Measurements from ENCODE around the gene KRTAP10-1.
"Not testable (repeated sequence)": the region's sequence is repeated elsewhere in the genome, so short reads cannot be mapped to it uniquely, and the experiment has no call there.

KRTAP10-1 gene

GRCh38 chr21:44569861-44570517, 30.0 kb upstream of the KRTAP10-1 start:
- DNase-seq, result no peak

GRCh38 chr21:44568667-44569556, 28.9 kb upstream of the KRTAP10-1 start:
- no peak for DNase-seq

DNA sequence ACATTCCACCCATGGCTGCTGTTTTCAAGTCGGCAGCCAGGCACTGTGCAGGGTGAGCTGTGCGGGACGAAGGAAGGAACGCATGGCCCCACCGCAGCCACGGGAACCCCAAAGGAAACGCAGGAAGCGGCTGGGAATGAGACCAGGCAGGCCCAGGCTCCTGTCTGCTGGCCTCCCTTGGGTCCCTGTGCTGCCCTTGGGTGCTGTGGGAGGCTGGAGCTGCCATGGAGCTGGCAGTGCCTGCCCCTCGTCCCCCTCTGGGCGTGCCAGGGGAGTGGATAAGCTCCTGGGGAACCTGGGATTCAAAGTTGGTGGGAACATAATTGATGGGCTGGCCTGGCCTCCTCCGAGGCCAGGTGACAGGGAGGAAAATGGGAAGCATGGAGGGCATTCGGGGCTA, 28.3 kb upstream of the KRTAP10-1 start:
- no peak for DNase-seq

GRCh38 chr21:44567481-44568171, 27.6 kb upstream of the KRTAP10-1 start:
- no peak for DNase-seq

DNA sequence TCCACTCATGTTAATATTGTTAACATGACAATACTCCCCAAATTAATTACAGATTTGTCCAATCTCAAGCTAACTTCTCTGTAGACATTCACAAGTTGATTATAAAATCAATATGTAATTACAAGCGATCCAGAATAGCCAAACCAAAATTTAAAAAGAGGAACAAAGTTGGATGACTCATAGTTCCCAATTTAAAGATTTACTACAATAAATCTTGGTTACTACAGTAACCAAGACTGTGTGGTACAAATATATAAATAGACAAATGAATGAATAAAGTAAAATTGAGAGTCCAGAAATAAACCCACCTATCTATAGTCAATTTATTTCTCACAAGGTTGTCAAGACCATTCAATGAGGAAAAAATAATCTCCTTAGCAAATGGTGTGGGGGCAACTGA, 26.4 kb upstream of the KRTAP10-1 start:
- no peak for DNase-seq

- no peak for DNase-seq
Observed at GRCh38 chr21:44564886-44565598, 25.0 kb upstream of the KRTAP10-1 start.

DNA sequence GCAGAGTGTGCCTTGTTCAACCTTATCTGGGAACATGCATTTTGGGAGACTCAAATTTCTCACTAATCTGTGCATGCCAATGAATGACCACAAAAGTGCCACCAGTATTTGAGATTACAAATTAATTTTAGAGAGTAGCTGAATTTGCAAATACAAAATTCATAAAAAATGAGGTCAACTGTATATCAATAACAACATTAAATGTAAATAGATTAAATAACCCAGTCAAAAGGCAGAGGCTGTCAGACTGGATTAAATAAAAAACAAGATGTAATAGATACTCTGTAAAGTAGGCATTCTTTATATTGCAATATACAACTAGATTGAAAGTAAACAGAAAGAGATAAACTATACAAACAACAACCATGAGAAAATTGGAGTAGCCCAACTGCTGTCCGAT, 24.1 kb upstream of the KRTAP10-1 start:
- no peak for DNase-seq

DNA sequence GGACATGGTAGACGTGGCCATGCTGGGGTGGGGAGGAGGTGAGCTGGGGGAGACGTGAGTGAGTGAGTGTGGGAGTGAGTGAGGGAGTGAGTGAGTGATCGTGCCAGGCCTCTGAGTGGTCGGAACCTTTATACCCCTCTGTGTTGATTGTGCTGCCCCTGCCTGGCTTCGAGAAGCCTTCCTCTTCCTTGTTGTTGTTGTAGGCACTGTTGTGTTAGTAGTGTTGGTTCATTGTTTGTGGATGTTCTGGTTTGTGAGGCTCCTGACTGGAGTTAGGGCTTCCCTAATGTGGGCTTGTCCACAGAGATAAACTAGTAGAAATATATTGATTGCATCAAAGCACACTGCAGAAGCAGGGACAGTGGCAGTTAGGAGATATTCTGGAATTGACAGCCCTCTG, 18.7 kb upstream of the KRTAP10-1 start, which contains the start of gene KRTAP10-3:
KRTAP10-3 (minus strand) TSS at position 101 of the 400 bp plus-strand sequence; CDS start at position 21, 80 bp downstream.
- DNase-seq, result no peak

- DNase-seq, result not testable (repeated sequence)
Observed at GRCh38 chr21:44558329-44558675, 18.3 kb upstream of the KRTAP10-1 start.

DNA sequence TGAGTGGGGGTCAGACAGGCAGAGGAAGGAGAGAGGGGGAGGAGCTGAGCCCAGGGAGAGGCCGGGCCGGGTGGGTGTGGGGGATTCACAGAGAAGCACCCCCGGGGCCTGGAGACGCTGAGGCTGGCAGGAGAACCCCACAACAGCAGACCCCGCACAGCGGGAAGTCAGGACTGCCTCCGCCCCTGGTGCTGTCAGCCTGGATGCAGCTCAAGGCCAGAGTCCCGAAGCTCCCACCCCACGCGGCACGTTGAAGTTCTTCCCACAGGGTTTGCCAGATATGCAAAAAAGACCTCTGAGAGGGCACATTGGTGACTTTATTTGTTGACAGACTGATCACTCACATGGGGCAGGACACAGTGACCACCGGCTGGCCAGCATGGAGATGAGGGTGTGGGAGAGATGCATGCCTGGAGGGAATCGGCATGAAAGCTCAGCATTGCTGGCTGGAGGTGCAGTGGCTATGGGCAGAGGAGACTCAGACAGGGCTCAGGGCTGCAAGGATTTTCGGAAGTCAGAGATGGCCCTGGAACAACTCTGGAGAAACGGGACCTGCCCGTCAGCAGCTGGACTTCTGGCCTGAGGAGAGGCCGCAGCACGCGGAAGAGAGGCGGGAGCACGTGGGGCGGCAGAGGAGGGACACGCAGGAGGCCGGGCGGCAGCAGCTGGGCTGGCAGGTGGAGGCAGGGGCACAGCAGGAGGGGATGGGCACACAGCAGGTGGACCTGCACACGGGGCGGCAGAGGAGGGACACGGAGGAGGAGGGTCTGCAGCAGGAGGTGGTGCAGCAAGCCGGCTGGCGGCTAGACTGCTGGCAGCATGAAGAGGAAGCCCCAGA, 17.7 kb upstream of the KRTAP10-1 start:
- no peak for DNase-seq

- DNase-seq, result no peak
Observed at GRCh38 chr21:44556879-44557278, 16.9 kb upstream of the KRTAP10-1 start.

GRCh38 chr21:44555200-44555875, 15.3 kb upstream of the KRTAP10-1 start:
- DNase-seq, result no peak

GRCh38 chr21:44552681-44553080, 12.7 kb upstream of the KRTAP10-1 start:
- no peak for DNase-seq

- DNase-seq, result no peak
Observed at GRCh38 chr21:44552136-44552535, 12.1 kb upstream of the KRTAP10-1 start.

DNA sequence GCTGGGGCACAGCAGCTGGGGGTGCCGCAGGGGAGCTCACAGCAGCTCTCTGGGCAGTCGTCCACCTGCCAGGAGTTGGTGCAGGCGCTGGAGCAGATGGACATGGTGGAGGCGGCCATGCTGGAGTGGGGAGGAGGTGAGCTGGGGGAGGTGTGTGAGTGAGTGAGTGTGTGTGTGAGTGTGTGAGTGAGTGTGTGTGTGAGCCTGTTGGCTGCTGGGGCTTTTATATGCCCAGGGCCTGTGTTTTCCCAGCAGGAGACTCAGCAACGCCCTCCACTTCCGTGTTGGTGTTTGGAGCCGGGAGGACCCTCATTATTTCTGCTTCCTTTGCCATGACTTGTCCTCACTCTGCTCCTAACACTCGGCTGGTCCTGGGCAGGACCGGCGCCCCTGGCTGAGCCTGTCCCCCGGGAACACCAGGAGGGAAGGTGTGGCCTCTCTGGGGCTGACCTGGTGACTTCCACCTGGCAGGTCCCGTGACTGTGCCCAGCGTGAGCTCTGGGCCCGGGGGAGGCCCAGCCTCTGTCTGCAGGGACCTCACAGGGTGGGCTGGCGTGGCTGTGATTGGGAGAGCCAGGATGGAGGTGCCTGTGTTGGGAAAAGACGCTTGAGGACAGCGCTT, 11.5 kb upstream of the KRTAP10-1 start, which contains the start of gene KRTAP10-2:
KRTAP10-2 (minus strand) TSS at position 166 of the 622 bp plus-strand sequence; CDS start at position 119, 47 bp downstream.
- no peak for DNase-seq

DNA sequence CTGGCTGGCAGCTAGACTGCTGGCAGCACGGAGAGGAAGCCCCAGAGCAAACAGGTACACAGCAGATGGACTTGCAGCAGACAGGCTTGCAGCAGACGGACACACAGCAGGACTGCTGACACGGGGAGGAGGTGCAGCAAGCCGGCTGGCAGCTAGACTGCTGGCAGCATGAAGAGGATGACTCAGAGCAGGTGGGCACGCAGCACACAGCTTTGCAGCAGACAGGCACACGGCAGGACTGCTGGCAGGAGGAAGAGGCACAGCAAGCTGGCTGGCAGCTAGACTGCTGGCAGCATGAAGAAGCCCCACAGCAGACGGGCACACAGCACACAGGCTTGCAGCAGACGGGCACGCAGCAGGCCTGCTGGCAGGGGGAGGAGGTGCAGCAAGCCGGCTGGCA, 10.8 kb upstream of the KRTAP10-1 start:
- no peak for DNase-seq

DNA sequence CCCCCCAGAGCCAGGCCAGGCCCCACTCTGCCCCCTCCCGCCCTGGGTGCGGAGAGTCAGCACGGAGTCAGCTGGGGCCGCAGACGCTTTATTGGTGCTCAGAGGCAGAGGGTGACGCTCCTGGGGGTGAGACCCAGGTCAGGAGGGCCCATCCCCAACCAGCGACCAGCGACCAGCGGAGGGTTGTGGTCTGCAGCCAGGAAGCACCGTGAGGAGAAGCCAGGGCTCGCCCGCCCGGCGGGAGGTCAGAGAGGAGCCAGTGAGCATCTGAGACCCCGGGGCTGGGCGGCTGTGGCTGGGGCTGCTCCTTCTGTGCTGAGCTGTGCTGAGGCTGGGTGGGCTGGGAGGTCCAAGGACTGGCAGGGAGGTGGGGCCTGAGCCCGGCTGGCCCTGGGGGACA, 10.3 kb upstream of the KRTAP10-1 start:
- not testable (repeated sequence) for DNase-seq

DNA sequence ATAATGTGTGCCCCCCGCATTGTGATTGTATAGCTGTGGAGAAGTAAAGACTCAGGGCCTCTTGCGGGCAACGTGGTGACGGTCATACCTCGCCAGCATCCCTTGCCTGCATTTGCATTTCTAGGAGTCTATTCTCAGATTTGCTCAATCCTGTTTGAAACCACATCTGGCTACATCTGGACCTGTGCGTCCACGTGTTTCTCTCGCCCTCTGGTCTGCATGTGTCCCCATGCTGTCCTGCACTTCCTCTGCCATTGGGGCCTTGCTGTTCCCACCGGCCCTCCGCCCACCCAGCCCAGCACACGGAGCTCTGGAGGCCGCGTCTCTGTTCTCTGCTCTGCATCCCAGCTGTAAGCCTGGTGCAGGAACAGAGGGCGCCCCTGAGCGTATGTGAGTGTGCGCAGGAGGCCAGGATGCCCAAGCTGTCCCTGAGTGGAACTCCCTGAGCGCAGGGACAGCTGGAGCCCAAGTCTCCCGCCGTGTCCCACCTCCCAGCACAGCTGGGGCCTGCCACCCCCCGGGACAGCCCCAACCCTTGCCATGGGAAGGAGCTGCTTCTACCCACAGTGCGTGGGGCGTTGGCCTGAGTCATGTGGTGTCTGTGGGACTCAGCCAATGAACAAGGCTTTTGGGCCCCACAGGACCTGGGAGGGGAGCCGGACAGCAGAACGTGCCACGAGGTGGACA, 9.7 kb upstream of the KRTAP10-1 start:
- DNase-seq, result no peak

DNA sequence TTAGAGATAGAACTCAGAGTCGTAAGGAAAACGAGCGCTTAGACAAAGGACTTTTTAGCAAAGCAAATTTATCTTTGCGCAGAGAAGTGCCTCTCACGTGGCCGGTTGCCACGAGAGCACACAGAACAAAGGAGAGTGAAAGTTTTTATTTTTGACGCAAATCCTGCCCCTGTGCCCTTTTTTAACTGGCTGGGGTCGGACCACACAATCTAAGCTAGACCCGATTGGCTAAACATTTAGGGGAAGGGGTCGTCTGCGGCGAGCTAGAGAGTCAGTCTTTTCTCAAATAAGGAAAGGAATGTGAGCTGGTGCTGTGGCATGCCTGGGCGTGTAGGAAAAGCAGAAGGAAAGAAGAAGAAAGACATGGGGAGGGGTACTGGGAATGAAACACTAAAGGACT, 8.9 kb upstream of the KRTAP10-1 start:
- no peak for DNase-seq

GRCh38 chr21:44548381-44548780, 8.4 kb upstream of the KRTAP10-1 start:
- DNase-seq, result no peak

All from SW 1271 (cell line).